Vagina (tissue), 2 donors: ENCODE data around the gene PBXIP1. TPM values are rescaled to one million over a fixed set of nuclear protein-coding genes. Genes with fewer than 3 reads are reported as not detected.

Experiments used
- DNase-seq, 2 donors: peaks; one replicate each; pipeline ENCODE4 v3.0.0-alpha.2; 2017; ENCODE audit errors: extremely low spot score in 2 of 2
- H3K27ac ChIP-seq: fragments of 200-600 bp; sonication (generic); one replicate; pipeline ENCODE4 v1.5.1; 2019
- H3K27me3 ChIP-seq: fragments of 200-600 bp; sonication (generic); one replicate; pipeline ENCODE4 v1.5.1; 2019
- H3K36me3 ChIP-seq, 2 donors: fragments of 200-600 bp; sonication (generic); one replicate each; pipeline ENCODE4 v1.5.1; 2017 to 2019
- H3K4me1 ChIP-seq: fragments of 200-600 bp; sonication (generic); one replicate; pipeline ENCODE4 v1.5.1; 2019
- H3K4me3 ChIP-seq, 2 donors: fragments of 200-600 bp; sonication (generic); 1 replicate in 1 of 2; 2 replicates in 1 of 2; pipeline ENCODE4 v1.5.1; 2016 to 2019
- H3K9me3 ChIP-seq: fragments of 200-600 bp; sonication (generic); one replicate; pipeline ENCODE4 v1.5.1; 2019
- POLR2A ChIP-seq, 2 donors: fragments of 450-650 bp; IDR thresholded peaks; one replicate each; pipeline ENCODE4 v1.6.1; 2017; ENCODE audit warnings: antibody characterized with exemption in 2 of 2, mild to moderate bottlenecking in 2 of 2, moderate library complexity in 2 of 2
- POLR2AphosphoS5 ChIP-seq, 2 donors: sonication (generic); formaldehyde crosslinking; IDR thresholded peaks; one replicate each; pipeline ENCODE4 v1.9.0; 2017; ENCODE audit warnings: antibody characterized with exemption in 2 of 2, mild to moderate bottlenecking in 2 of 2, low read depth in 1 of 2; ENCODE audit not compliant: insufficient read depth in 1 of 2
- intact Hi-C: fragments of 100-400 bp; cut with DNase I; formaldehyde crosslinking; loops from one replicate; pipeline ENCODE4 v1.15.1; 2023
- total RNA-seq: library from RNA; depleted of rRNA; stranded (reverse); fragments of >200 nt; gene quantifications from one replicate; pipeline ENCODE4 v1.2.3, GENCODE V29; 2016
- TF ChIP-seq, protein P1 (sequence below), 3 experiments: fragments of 450-650 bp in 2 of 3; fragments of 200-600 bp in 1 of 3; sonication (generic) in 1 of 3; IDR thresholded peaks; one replicate each; pipeline ENCODE4 v1.5.1; 2017 to 2019; ENCODE audit warnings: antibody characterized with exemption in 3 of 3, mild to moderate bottlenecking in 2 of 3, moderate library complexity in 2 of 3

Gene PBXIP1
- total RNA-seq, 1 donor from 2014 or later: 56.5 TPM

- Histone ChIP-seq H3K4me1 (peaks cover 42% of the 10 kb centered on the region), H3K27me3 (no peaks in the 10 kb centered on the region), H3K27ac (no peak overlapping the region), H3K4me3 (no peak overlapping the region), H3K9me3 (no peaks in the 10 kb centered on the region), H3K36me3 (peaks cover 0 to 14% of the 10 kb centered on the region in 2 donors)
- DNase-seq: no peak
- TF ChIP-seq, protein P1, sequence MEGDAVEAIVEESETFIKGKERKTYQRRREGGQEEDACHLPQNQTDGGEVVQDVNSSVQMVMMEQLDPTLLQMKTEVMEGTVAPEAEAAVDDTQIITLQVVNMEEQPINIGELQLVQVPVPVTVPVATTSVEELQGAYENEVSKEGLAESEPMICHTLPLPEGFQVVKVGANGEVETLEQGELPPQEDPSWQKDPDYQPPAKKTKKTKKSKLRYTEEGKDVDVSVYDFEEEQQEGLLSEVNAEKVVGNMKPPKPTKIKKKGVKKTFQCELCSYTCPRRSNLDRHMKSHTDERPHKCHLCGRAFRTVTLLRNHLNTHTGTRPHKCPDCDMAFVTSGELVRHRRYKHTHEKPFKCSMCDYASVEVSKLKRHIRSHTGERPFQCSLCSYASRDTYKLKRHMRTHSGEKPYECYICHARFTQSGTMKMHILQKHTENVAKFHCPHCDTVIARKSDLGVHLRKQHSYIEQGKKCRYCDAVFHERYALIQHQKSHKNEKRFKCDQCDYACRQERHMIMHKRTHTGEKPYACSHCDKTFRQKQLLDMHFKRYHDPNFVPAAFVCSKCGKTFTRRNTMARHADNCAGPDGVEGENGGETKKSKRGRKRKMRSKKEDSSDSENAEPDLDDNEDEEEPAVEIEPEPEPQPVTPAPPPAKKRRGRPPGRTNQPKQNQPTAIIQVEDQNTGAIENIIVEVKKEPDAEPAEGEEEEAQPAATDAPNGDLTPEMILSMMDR (IDR thresholded peaks at IDR 0.05): no peak
- TF ChIP-seq POLR2AphosphoS5 (IDR thresholded peaks at IDR 0.05; ENCODE audit: insufficient read depth in 1 of 2, low read depth in 1 of 2) (no peak), POLR2A (IDR thresholded peaks at IDR 0.05) (no peak)
- intact Hi-C loops: no loop called here
Observed at GRCh38 chr1:154952664-154953063, 3.2 kb downstream of the PBXIP1 start.

DNA sequence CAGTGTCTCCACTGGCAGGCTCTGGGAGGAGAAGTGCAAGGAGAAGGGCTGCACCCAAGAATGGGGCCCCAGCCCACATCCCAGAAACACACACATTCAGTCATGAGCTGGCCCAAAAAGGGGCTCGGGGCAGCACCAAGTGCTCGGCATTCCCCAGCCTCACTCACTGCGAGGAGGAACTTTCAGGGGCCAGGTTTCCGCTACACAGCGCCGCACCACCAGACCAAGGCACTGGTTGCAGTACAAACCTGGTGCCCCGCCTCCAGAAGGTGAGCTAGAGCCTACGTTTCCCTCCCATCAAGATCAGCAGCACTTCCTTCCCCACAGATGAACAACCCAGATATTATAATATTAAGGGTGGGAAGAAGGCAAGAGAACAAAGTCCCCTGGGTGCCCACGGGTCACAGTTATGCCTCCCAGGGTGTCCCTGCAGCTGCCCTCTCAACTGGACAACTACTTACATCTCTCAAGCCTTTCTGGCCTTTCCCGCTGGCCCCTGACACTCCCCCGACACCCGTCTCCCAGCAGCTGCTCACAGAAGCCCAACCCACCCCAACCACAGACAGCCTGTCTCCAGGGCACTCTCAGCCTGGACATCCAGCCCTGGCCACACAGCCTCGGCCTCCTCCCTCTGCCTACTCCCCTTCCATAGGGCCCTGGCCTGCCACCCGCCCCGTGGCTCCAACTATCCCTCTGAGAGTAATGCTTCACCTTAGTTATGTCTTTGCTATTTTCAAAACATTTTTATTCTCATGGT lies 3.8 kb downstream of the PBXIP1 start:
- Histone ChIP-seq H3K36me3 (peaks cover 0 to 19% of the 10 kb centered on the region in 2 donors), H3K4me1 (peaks cover 38% of the 10 kb centered on the region), H3K4me3 (no peak overlapping the region), H3K27me3 (no peaks in the 10 kb centered on the region), H3K9me3 (no peaks in the 10 kb centered on the region), H3K27ac (no peak overlapping the region)
- intact Hi-C loops: no loop called here
- TF ChIP-seq POLR2A (IDR thresholded peaks at IDR 0.05) (no peak), POLR2AphosphoS5 (IDR thresholded peaks at IDR 0.05; ENCODE audit: insufficient read depth in 1 of 2, low read depth in 1 of 2) (no peak)
- TF ChIP-seq, protein P1 (IDR thresholded peaks at IDR 0.05): no peak
- no peak for DNase-seq

DNA sequence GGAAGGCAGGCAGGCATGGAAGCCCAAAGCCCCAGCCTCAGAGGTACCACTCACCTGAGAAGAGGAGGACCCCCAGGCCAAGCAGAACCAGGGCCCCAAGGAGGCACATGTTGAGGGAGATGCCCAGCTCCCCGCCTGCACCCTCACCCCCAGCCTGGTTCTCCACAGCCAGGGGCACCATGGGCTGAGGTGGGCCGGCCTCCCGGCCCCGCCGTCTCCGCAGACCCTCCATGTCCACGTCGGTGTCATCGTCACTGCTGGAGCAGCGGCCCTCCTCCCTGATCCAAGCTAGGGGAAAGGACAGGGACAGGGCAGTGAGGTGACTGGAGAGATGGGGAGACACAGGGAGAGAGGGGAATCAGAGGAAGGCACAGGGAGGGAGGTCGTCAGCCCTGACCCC lies 7.8 kb downstream of the PBXIP1 start:
- H3K27me3 ChIP-seq: no peaks in the 10 kb centered on the region
- H3K4me1 ChIP-seq: peaks cover 15% of the 10 kb centered on the region
- DNase-seq: no peak
- intact Hi-C loops: no loop called here
- no peak overlapping the region for H3K27ac ChIP-seq
- TF ChIP-seq POLR2AphosphoS5 (IDR thresholded peaks at IDR 0.05; ENCODE audit: insufficient read depth in 1 of 2, low read depth in 1 of 2): no peak
- TF ChIP-seq, protein P1 (IDR thresholded peaks at IDR 0.05): no peak
- peaks cover 0 to 27% of the 10 kb centered on the region in 2 donors for H3K36me3 ChIP-seq
- no peaks in the 10 kb centered on the region for H3K9me3 ChIP-seq
- no peak overlapping the region for H3K4me3 ChIP-seq

DNA sequence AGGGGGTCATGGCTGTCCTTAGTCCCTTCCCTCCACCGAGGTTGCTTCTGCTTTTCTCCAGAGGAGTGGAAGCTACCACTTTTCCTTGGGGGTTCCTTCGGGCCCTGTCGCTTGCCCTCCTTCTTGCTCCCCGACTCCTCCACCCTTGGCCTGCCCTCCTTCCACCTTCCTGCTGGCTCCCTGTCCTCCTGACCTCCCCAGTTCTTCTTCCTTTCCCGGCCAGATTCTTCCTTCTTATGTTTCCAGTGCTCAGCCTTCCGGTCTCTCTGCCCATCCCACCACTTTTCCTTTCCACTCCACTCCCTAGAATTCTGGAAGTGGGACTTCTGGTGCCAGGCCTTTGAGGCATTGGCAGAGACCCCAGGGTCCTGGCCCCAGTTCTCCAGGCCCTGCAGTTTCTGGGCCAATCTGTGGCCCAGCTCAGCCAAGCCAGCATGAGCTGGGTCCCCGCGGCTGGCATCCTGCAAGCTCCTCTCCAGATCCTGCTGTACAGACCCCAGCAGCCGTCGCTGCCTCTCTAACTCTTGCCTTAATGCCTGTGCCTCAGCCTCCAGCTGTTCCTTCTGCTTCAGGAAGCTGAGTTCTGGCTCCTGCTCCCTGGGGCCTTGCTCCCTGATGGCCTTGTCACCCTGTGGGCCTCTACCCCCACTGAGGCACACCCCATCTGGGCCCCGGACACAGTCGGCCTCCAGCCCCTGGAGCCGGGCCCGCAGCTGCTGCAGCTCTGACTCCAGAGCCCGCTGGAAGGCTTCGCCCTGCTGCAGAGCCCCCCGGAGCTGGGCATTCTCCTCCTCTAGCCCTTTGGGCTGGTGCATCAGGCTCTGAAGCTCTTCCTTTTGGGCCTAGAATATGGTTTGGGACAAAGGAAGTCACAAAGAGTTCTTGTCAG lies 9.7 kb downstream of the PBXIP1 start:
- no peaks in the 10 kb centered on the region for H3K27me3 ChIP-seq
- H3K36me3 ChIP-seq: peaks cover 0 to 26% of the 10 kb centered on the region in 2 donors
- no peak overlapping the region for H3K27ac ChIP-seq
- no peak overlapping the region for H3K4me3 ChIP-seq
- no peak for TF ChIP-seq POLR2A (IDR thresholded peaks at IDR 0.05)
- TF ChIP-seq, protein P1 (IDR thresholded peaks at IDR 0.05): no peak
- TF ChIP-seq POLR2AphosphoS5 (IDR thresholded peaks at IDR 0.05; ENCODE audit: insufficient read depth in 1 of 2, low read depth in 1 of 2): no peak
- intact Hi-C loops: no loop called here
- H3K9me3 ChIP-seq: no peaks in the 10 kb centered on the region
- no peak for DNase-seq
- H3K4me1 ChIP-seq: peaks cover 32% of the 10 kb centered on the region
